Activated effector memory CD4-positive, alpha-beta T cell treated with anti-CD3 and anti-CD28 coated beads, Interleukin-2, amount 50 U/mL, for 16 hours (primary cell): ENCODE data around the gene SPRR2F.
"Not testable (repeated sequence)": the region's sequence is repeated elsewhere in the genome, so short reads cannot be mapped to it uniquely, and the experiment has no call there.

Experiments
- DNase-seq: peaks from one replicate; pipeline ENCODE4 v3.0.0-alpha.2; 2020

Gene SPRR2F, protein sequence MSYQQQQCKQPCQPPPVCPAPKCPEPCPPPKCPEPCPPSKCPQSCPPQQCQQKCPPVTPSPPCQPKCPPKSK

DNA sequence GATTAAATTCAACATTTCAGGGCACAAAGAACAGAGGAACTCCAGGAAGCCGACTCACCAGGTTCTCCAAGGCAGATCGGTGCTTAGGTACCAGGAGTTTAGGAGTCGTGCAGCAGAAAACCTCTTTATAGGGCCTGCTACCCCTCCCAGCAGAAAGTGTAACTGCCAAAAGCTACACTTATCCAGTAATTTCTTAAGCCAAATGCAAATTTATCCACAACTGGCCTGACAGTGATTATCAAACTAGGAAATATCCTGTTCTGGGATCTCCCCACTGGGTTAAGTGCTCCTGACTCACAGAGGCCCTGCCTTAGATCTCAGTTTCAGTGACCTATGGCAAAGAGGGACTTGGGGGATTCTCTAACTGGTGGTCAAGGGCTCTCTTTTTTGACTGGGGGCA, at the start of gene SPRR2F:
Gene SPRR2F, minus strand, starts transcription at position 101 of the 400 bp plus-strand sequence. CDS start 783 bp downstream, outside the sequence.
- DNase-seq: no peak

DNA sequence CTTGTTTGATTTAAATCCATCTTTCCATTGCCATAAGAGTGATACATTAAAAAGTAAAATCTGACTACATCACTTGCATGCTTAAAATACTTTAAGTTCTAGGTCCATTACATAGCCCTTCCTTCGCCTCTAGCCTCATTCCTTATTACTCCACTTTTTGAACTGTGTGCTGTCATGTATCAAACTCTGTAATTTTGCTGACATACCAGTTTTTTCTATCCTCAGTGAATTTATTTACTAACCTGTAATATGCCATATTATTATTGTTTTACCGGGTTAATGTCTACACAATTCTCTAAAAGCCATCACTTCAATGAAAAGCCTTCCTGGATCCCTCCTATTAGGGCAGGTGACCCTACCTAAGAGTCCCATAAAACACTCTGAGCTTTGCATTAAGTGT, 42.2 kb upstream of the SPRR2F start:
- no peak for DNase-seq

DNA sequence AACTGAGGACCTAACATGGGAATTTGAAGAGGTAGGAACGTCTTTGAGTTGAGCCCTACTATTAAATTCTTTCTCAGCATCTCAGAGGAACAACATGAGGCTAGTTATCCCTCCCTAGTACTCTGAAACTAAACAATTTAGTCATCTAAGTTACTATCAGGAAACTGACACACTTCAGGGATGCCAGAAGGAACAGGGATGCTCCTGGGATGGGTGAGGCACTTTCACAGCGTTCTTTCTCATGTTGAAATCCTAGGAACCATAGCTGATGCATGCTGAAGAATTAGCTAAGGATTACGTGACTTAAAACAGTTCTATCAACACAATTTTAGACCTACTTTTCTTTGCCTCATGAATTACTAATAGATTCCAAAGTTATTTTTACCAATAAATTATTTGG, 39.2 kb upstream of the SPRR2F start:
- no peak for DNase-seq

DNA sequence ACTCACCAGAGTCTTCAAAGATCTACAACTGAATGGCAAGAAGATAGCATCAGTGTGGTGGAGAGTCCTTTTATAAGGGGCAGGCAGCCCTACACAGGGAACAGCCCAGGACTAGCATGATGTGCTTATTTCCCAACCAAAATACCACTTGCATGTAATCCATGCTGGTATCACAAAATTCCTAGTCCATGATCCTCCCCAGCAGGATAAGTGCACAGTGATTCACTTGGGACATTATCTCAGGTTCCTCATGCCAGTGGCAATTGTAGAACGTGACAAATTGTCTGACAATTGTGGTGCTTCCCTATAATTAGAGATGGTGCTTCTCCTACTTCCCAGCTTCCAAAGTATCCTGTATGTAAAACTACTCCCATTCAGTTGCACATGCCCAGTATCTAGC, 37.5 kb upstream of the SPRR2F start, which contains the start of gene SPRR2G:
Gene SPRR2G, minus strand, starts transcription at position 45 of the 400 bp plus-strand sequence. CDS start 780 bp downstream, outside the sequence.
- DNase-seq: no peak

DNA sequence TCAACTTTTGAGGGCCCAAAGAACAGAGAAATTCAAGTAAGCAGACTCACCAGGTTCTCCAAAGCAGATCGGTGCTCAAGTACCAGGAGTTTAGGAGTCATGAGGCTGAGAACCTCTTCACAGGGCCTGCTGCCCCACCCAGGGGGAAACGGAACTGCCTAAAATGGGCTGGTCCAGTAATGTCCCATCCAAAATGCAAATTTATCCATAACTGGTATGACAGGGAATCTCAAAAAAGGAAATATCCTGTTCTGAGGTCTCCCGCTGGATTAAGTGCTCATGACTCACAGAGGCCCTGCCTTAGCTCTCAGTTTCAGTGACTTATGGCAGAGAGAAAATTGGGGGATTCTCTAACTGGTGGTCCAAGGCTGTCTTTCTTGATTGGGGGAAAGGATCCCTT, 28.1 kb upstream of the SPRR2F start:
- DNase-seq: no peak

DNA sequence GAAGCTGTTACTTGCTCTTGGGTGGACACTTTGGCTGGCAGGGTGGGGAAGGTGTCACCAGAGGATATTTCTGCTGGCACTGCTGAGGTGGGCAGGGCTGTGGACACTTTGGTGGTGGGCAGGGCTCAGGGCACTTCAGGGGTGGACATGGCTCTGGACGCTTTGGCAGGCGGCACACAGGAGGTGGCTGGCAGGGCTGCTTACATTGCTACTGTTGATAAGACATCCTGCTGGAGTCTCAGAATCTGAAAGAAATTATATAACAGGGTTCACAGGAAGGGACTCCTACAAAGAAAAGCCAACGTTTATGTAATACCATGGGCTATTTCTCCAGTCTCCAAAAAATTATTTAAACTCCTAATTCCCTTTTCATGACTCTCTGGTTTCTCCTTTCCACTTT, 27.2 kb upstream of the SPRR2F start:
- DNase-seq: no peak

DNA sequence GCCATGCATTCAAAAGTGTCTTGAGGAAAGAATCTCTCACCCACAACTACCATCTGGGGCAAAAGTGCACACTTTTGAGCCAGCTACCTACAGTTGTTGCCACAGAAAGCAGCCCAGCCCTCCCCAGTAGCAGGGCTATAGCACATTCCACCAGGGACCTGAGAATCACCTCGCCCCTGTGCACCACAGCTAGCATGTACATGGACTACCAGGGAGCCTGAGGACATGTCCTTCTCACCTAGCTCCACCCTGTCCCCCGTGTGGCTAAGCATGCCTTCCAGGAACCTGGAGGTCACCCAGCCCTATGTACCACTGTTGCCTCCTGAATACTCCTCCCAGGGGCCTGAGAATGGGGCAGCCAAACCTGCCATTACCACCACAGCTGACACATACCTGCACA, 20.4 kb upstream of the SPRR2F start:
- no peak for DNase-seq

DNA sequence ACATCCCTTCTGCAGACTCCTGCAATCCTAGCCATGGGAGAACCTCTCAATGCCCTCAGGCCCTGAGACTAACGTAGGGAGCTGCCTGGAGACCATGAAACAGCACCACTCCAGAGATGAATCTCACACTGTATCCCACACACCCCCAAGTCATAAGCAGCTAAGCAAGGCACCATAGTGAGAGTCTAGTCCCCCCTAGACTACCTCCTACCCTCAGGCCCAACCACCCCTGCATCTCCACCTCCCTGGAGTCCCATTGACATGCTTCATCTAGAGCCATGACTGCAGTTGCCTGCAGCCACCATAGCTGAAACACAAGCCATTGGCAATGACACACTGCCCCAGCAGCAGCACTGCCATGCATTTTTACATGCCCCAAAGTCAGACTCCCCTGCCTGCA, 20.0 kb upstream of the SPRR2F start:
- no peak for DNase-seq

DNA sequence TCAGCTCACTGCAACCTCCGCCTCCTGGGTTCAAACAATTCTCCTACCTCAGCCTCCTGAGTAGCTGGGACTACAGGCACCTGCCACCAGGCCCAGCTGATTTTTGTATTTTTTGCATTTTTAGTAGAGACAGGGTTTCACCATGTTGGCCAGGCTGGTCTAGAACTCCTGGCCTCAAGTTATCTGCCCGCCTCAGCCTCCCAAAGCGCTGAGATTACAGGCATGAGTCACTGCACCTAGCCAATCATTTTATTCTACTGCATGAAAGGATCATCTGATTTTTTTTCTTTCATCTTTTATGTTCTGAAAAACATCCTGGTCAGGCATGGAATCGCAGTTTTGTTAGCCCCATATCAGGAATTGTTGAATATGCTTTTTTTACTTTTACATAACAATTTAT, 15.4 kb upstream of the SPRR2F start:
- DNase-seq: not testable (repeated sequence)

DNA sequence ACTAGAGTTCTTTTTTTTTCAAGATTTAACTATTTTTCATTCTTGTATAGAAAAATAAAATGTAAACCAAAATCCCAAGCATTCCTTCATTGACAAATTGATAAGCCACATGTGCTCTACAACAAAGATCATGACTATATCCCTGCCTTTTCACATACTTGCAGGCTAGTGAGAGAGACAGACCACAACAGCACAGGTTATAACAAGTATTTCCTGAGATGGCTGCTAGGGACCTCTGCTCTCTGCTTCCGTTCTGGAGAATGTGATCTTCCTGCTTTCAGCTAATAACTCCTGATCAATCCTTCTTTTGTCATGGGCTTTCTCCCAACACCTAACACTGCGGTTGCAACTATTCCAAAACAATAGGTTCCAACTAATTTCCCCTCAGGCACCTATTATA, 14.0 kb upstream of the SPRR2F start:
- DNase-seq: no peak

DNA sequence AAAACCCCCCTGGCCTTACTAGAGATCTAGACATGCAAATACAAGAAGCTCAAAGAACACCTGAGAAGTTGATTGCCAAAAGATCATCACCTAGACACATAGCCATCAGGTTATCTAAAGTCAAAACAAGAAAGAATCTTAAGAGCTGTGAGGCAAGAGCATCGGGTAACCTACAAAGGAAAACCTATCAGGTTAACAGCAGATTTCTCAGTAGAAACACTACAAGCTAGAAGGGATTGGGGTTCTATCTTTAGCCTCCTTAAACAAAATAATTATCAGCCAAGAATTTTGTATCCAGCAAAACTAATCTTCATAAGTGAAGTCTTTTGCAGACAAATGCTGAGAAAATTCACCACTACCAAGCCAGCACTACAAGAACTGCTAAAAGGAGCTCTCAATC, 12.2 kb upstream of the SPRR2F start:
- DNase-seq: no peak

DNA sequence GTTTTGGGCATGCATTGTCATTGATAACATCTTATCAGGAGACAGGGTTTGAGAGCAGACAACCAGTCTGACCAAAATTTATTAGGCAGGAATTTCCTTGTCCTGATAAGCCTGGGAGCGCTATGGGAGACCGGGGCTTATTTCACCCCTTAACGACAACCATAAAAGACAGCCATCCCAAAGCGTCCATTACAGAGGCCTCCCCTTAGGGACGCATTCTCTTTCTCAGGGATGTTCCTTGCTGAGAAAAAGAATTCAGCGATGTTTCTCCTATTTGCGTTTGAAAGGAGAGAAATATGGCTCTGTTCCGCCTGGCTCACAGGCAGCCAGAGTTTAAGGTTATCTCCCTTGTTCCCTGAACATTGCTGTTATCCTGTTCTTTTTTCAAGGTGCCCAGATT, 10.5 kb upstream of the SPRR2F start:
- not testable (repeated sequence) for DNase-seq

DNA sequence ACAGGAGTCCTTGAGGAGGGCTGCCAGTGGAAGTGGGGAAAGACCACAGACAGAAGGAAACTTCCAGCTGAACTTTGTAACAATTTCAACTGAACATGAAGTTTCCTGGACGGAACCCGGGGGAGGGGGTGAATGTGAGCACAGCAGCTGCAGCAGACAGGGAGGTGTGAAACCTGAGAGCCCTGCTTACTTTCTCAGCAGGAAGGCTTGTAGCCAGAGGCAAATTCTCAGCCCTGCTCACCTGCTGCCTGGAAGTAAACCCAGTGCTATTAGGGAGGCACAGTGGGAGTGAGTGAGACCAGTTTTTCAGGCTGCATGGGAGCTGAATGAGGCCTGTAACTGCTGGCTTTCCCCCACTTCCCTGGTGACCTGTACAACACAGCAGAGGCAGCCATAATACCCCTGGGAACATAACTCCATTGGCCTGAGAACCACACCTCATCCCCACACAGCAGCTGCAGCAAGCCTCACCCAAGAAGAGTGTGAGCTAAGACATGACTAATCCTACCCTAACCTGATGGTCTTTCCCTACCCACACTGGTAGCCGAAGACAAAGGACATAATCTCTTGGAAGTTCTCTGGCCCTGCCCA, 9.6 kb upstream of the SPRR2F start:
- DNase-seq: no peak

DNA sequence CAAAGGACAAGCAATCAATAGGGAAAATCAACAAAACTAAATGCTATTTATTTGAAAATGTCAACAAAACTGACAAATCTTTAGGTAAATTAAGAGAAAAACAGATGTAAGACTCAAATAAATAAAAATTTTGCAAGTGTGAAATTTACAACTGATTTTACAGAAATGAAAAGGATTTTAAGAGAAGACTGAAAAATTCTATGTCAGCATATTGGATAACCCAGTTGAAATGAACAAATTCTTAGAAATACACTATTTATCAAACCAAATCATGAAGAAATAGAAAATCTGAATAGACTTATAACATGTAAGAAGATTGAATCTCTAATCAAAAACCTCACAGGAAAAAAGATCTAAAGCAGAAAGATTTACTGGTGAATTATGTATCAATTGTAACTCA, 7.6 kb upstream of the SPRR2F start:
- no peak for DNase-seq

DNA sequence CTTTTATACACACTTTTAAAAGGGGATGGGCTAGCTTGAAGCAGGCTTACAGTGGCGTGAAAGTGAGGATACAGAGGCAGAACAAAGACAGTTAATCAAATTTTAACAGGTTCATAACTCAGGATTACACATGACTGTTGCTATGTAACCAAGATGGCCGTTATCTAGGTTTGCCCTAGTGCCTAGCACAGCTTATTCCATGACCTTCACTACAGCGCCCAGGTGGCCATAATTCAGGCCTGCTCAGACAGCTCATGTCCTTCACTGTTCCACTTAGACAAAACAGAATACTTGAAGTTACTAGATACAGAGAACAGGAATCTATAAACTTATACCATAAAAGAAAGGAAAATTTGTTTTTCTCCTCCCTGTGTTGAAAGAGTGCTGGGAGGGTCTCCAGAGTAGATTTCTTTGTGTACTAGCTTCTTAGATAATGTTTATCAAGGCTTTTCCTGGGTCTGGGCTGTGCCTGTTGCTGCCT, 6.2 kb upstream of the SPRR2F start:
- no peak for DNase-seq

DNA sequence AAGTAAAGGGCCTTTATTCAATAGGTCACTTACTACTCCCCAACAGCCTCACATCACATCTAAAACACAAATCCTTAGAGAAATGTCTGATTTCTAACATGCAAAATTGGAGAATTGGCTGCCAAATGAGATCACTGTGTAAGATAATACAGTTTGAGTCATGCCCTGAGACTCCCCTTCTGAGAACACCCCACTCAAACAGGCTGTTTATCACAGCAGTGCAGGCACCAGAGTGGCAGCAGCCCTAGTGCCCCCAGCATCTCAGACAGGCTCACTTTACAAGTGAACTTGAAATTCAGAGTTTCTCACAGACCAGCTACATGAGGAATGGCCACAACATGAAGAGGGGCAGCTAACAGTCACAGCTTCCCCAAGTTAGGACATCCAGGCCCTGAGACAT, 1.9 kb upstream of the SPRR2F start:
- not testable (repeated sequence) for DNase-seq

DNA sequence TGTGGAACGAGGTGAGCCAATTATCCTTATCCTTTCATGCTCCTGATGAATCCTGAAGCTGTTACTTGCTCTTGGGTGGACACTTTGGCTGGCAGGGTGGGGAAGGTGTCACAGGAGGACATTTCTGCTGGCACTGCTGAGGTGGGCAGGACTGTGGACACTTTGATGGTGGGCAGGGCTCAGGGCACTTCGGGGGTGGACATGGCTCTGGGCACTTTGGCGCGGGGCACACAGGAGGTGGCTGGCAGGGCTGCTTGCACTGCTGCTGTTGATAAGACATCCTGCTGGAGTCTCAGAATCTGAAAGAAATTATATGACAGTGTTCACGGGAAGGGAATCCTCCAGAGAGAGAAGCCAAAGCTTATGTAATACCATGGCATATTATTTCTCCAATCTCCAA, 862 bp downstream of the SPRR2F start:
- DNase-seq: not testable (repeated sequence)

DNA sequence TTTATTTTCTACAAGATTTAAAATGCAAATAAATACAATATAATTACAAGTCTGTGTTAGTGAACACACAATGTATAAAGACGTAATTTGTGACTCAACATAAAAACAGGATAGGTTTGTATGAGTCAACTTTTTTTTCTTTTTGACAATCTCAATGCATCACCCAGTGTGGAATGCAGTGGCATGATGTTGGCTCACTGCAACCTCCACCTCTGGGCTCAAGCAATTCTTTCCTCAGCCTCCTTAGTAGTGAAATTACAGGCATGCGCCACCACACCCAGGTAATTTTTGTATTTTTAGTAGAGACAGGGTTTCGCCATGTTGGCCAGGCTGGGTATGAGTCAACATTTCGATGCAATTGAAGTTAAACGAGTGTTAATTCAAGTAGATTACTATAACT, 13.1 kb downstream of the SPRR2F start:
- no peak for DNase-seq

DNA sequence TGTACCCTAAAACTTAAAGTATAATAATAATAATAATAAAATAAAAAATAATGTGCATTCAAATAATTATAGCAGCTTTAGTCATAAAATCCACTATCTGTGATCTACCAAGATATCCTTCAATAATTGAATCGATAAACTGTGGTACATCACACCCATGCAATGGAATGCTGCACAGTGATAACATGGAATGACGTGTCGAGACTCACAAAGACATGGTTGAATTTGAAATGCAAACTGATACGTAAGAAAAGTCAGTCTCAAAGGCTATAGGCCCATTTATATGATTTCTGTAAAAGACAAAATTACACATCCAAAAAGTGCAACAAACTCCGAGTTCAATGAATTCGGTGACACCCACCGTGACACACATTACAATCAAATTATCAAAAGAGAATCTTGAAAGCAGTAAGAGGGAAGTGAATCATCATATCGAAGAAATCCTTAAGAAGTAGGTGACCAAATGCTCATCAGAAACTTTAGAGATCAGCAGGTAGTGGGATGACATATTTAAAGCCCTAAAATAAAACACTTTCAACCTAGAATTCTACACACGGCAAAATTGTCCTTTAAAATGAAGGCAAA, 13.8 kb downstream of the SPRR2F start:
- no peak for DNase-seq

DNA sequence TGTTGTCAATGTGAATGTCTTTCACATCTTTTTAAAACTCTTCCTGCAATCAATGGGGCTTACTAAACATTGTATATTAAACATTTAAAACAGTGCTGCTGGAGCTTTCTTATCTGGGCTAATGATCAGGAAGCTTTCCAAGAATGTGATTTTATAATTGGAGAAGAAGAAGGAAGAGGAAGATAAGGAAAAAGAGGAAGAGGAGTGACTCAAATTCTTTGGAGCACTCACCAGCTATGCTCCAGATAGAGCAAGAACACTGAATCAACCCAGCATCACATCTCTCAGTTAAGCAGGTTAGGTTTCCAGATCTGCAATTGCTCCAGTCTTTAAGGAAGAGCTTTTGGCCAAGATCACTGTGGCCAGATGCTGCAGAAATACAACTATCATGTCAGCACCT, 17.6 kb downstream of the SPRR2F start:
- no peak for DNase-seq

DNA sequence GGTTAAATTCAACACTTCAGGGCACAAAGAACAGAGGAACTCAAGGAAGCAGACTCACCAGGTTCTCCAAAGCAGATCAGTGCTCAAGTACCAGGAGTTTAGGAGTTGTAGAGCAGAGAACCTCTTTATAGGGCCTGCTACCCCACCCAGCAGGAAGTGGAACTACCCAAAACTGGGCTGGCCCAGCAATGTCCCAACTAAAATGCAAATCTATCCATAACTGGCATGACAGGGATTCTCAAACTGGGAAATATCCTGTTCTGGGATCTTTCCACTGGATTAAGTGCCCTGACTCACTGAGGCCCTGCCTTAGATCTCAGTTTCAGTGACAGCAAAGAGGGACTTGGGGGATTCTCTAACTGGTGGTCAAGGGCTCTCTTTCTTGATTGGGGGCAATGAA, 18.9 kb downstream of the SPRR2F start, which contains the start of gene SPRR2E:
Gene SPRR2E, minus strand, starts transcription at position 101 of the 400 bp plus-strand sequence. CDS start 775 bp downstream, outside the sequence.
- DNase-seq: no peak

DNA sequence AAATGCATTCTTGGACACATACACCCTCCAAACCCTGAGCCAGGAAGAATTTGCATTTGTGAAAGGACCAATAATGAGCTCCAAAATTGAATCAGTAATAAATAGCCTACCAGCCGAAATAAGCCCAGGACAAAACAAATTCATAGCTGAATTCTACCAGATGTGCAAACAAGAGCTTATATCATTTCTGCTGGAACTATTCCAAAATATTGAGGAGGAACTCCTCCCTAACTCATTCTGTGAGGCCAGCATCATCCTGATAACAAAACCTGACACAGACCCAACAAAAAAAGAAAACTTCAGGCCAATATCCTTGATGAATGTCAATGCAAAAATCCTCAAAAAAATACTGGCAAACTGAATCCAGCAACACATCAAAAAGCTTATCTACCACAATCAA, 25.7 kb downstream of the SPRR2F start:
- no peak for DNase-seq

DNA sequence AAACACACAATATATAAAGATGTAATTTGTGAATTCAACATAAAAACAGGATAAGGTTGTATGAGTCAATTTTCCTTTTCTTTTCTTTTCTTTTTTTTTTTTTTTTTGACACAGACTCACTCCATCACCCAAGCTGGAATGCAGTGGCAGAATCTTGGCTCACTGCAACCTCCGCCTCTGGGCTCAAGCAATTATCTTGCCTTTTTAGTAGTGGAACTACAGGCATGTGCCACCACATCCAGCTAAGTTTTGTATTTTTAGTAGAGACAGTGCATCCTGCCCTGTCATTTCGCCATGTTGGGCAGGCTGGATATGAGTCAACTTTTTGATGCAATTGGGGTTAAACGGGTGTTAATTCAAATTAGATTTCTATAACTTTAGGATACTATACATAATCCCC, 31.6 kb downstream of the SPRR2F start:
- no peak for DNase-seq
